PC-9 (cell line): ENCODE results near the gene DHRSX. TPM values are rescaled to one million over a fixed set of nuclear protein-coding genes. Genes with fewer than 3 reads are reported as not detected.

ENCODE experiments used
- BruUV-seq: library from RNA; stranded (reverse); fragments of 400-500 nt; replicated peaks from 2 replicates; lab custom pipeline; 2021; lab: Mats Ljungman, UMichigan
- CTCF ChIA-PET: fragments of 300-600 bp; sonication (Branson Sonifier 250); formaldehyde crosslinking; loops from one replicate; lab custom pipeline; 2022; ENCODE audit warnings: antibody characterized with exemption; lab: Charles Lee
- POLR2A ChIA-PET: fragments of 300-600 bp; sonication (Branson Sonifier 250); formaldehyde crosslinking; loops from one replicate; lab custom pipeline; 2022; ENCODE audit warnings: antibody characterized with exemption; ENCODE audit not compliant: unreplicated experiment; lab: Charles Lee
- DNase-seq, 2 experiments: peaks; one replicate each; pipeline versions ENCODE4 v3.0.0 to v3.0.0-alpha.2; 2015 to 2022; ENCODE audit warnings: mixed read lengths in 1 of 2
- H2AFZ ChIP-seq: fragments of 200-600 bp; sonication (generic); 2 replicates; pipeline ENCODE4 v1.8.1; 2017; ENCODE audit warnings: antibody characterized with exemption
- H3F3A ChIP-seq: fragments of 200-600 bp; sonication (generic); 2 replicates; pipeline ENCODE4 v1.8.1; 2017; ENCODE audit warnings: antibody characterized with exemption, mild to moderate bottlenecking, low read depth; ENCODE audit not compliant: insufficient read depth
- H3K27ac ChIP-seq: fragments of 200-600 bp; sonication (generic); 2 replicates; pipeline ENCODE4 v1.6.1; 2016; ENCODE audit warnings: mixed run types
- H3K27me3 ChIP-seq: fragments of 200-600 bp; sonication (generic); 2 replicates; pipeline ENCODE4 v1.6.1; 2016; ENCODE audit warnings: low read depth, mixed run types; ENCODE audit not compliant: insufficient read depth
- H3K36me3 ChIP-seq: fragments of 200-600 bp; sonication (generic); 2 replicates; pipeline ENCODE4 v1.6.1; 2016; ENCODE audit warnings: low read depth, mixed run types
- H3K4me1 ChIP-seq: fragments of 200-600 bp; sonication (generic); replicated peaks from 2 replicates; pipeline ENCODE4 v1.6.1; 2016; ENCODE audit warnings: mixed run types; ENCODE audit not compliant: insufficient read depth
- H3K4me2 ChIP-seq: fragments of 200-600 bp; sonication (generic); 2 replicates; pipeline ENCODE4 v1.6.1; 2017; ENCODE audit warnings: mixed run types
- H3K4me3 ChIP-seq: fragments of 200-600 bp; sonication (generic); 2 replicates; pipeline ENCODE4 v1.6.1; 2016; ENCODE audit warnings: mixed run types
- H3K79me2 ChIP-seq: fragments of 200-600 bp; sonication (generic); 2 replicates; pipeline ENCODE4 v1.6.1; 2017; ENCODE audit warnings: low read depth, mixed run types
- H3K9me2 ChIP-seq: fragments of 200-600 bp; sonication (generic); 2 replicates; pipeline ENCODE4 v1.8.1; 2017; ENCODE audit warnings: mild to moderate bottlenecking; ENCODE audit not compliant: insufficient read depth
- H3K9me3 ChIP-seq: fragments of 200-600 bp; sonication (generic); 2 replicates; pipeline ENCODE4 v1.8.1; 2016; ENCODE audit warnings: low read depth; ENCODE audit not compliant: insufficient read depth
- H4K20me1 ChIP-seq: fragments of 200-600 bp; sonication (generic); 2 replicates; pipeline ENCODE4 v1.8.1; 2017; ENCODE audit not compliant: insufficient read depth
- CTCF ChIP-seq: fragments of 200-600 bp; sonication (generic); conservative IDR thresholded peaks from 2 replicates; pipeline ENCODE4 v1.6.1; 2017; ENCODE audit warnings: mixed run types, antibody characterized with exemption, mild to moderate bottlenecking, moderate library complexity
- EZH2 ChIP-seq: fragments of 200-600 bp; sonication (generic); IDR thresholded peaks from 2 replicates; pipeline ENCODE4 v1.8.0; 2017; ENCODE audit warnings: antibody characterized with exemption, low read depth
- intact Hi-C: fragments of 100-400 bp; cut with micrococcal nuclease; formaldehyde crosslinking; loops from one replicate; pipeline ENCODE4 v1.10.0; 2022; ENCODE audit not compliant: unreplicated experiment
- total RNA-seq: library from RNA; stranded (reverse); gene quantifications from 2 replicates; pipeline ENCODE4 v1.2.3, GENCODE V29; 2021

DHRSX gene
- total RNA-seq, 1 experiment from 2014 or later = 13.2 TPM

GRCh38 chrX:2183193-2183725 is 317.5 kb downstream of the DHRSX start:
- H3K4me1 ChIP-seq = no peaks in the 10 kb centered on the region
- no peak overlapping the region for H3K4me3 ChIP-seq
- H4K20me1 ChIP-seq = no peaks in the 10 kb centered on the region
- no peak overlapping the region for H3K27ac ChIP-seq
- H3F3A ChIP-seq = no peaks in the 10 kb centered on the region
- H3K79me2 ChIP-seq = no peaks in the 10 kb centered on the region
- DNase-seq = no peak
- TF ChIP-seq CTCF (no peak), EZH2 (no peak)
- no peak overlapping the region for H3K4me2 ChIP-seq
- H3K36me3 ChIP-seq = no peaks in the 10 kb centered on the region
- no peaks in the 10 kb centered on the region for H3K9me2 ChIP-seq
- BruUV-seq = no TSS peak
- no peak overlapping the region for H2AFZ ChIP-seq
- ChIA-PET CTCF (no interaction called here), POLR2A (no interaction called here)
- intact Hi-C loops = no loop called here
- H3K27me3 ChIP-seq = no peaks in the 10 kb centered on the region
- H3K9me3 ChIP-seq = no peaks in the 10 kb centered on the region

GRCh38 chrX:2177541-2177940 is 323.2 kb downstream of the DHRSX start:
- Histone ChIP-seq H3K4me2 (no peak overlapping the region), H3K27me3 (no peaks in the 10 kb centered on the region), H3K36me3 (no peaks in the 10 kb centered on the region), H3K9me2 (no peaks in the 10 kb centered on the region), H3K4me3 (no peak overlapping the region), H3F3A (no peaks in the 10 kb centered on the region), H4K20me1 (no peaks in the 10 kb centered on the region), H3K79me2 (no peaks in the 10 kb centered on the region), H3K9me3 (no peaks in the 10 kb centered on the region), H3K4me1 (no peaks in the 10 kb centered on the region), H3K27ac (no peak overlapping the region), H2AFZ (no peak overlapping the region)
- ChIA-PET POLR2A (no interaction called here), CTCF (no interaction called here)
- intact Hi-C loops = no loop called here
- DNase-seq = no peak
- BruUV-seq = no TSS peak
- no peak for TF ChIP-seq CTCF
- no peak for TF ChIP-seq EZH2

GRCh38 chrX:2176733-2177132 is 324.0 kb downstream of the DHRSX start:
- Histone ChIP-seq H3K27ac (no peak overlapping the region), H3K4me2 (no peak overlapping the region), H3K9me2 (no peaks in the 10 kb centered on the region), H3K27me3 (peaks cover 6% of the 10 kb centered on the region; the same call in 1 of the 2 replicates), H3K4me1 (no peaks in the 10 kb centered on the region), H3K4me3 (no peak overlapping the region), H3K36me3 (no peaks in the 10 kb centered on the region), H3F3A (no peaks in the 10 kb centered on the region), H4K20me1 (no peaks in the 10 kb centered on the region), H2AFZ (no peak overlapping the region), H3K9me3 (no peaks in the 10 kb centered on the region), H3K79me2 (no peaks in the 10 kb centered on the region)
- ChIA-PET POLR2A (no interaction called here), CTCF (no interaction called here)
- intact Hi-C loops = no loop called here
- BruUV-seq = no TSS peak
- no peak for DNase-seq
- no peak for TF ChIP-seq CTCF
- TF ChIP-seq EZH2 = no peak
